ENCODE data around the gene DCLRE1B. TPM values are rescaled to one million over a fixed set of nuclear protein-coding genes. Genes with fewer than 3 reads are reported as not detected.

Gene DCLRE1B
- total and polyA plus RNA-seq, 9 of the 15 experiments (the other 6 are each of a cell fraction or from before 2014, with no cell fraction given) = 10.6 to 28.8 (median 17.2) TPM

- TF ChIP-seq MCM2 (IDR thresholded peaks at IDR 0.05; ENCODE audit: low read depth) (no peak), SIX5 (IDR thresholded peaks at IDR 0.05; ENCODE audit: borderline replicate concordance in 1 of 2, insufficient read depth in 1 of 2, low read depth in 1 of 2, low read length in 2 of 2) (no peak), NFE2L1 (tag; IDR thresholded peaks at IDR 0.05; ENCODE audit: borderline replicate concordance, low read depth) (no peak), MCM3 (IDR thresholded peaks at IDR 0.05) (no peak), BRCA1 (IDR thresholded peaks at IDR 0.05) (no peak), BRCA1 (CRISPR knock-in tag; IDR thresholded peaks at IDR 0.05) (no peak), E2F4 (CRISPR knock-in tag; IDR thresholded peaks at IDR 0.05; ENCODE audit: low read depth) (no peak), KLF16 (IDR thresholded peaks at IDR 0.05) (no peak), SLC30A9 (CRISPR knock-in tag; IDR thresholded peaks at IDR 0.05) (no peak), ZNF780A (CRISPR knock-in tag; IDR thresholded peaks at IDR 0.05) (no peak), SETDB1 (IDR thresholded peaks at IDR 0.05; ENCODE audit: low read length) (no peak)
- TF ChIP-seq, protein P1, sequence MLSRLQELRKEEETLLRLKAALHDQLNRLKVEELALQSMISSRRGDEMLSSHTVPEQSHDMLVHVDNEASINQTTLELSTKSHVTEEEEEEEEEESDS (CRISPR knock-in tag; IDR thresholded peaks at IDR 0.05) = no peak
- TF ChIP-seq, protein P2, sequence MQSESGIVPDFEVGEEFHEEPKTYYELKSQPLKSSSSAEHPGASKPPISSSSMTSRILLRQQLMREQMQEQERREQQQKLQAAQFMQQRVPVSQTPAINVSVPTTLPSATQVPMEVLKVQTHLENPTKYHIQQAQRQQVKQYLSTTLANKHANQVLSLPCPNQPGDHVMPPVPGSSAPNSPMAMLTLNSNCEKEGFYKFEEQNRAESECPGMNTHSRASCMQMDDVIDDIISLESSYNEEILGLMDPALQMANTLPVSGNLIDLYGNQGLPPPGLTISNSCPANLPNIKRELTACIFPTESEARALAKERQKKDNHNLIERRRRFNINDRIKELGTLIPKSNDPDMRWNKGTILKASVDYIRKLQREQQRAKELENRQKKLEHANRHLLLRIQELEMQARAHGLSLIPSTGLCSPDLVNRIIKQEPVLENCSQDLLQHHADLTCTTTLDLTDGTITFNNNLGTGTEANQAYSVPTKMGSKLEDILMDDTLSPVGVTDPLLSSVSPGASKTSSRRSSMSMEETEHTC (IDR thresholded peaks at IDR 0.05) = no peak; the same call in 1 of the 2 replicates
- TF ChIP-seq, protein P3, sequence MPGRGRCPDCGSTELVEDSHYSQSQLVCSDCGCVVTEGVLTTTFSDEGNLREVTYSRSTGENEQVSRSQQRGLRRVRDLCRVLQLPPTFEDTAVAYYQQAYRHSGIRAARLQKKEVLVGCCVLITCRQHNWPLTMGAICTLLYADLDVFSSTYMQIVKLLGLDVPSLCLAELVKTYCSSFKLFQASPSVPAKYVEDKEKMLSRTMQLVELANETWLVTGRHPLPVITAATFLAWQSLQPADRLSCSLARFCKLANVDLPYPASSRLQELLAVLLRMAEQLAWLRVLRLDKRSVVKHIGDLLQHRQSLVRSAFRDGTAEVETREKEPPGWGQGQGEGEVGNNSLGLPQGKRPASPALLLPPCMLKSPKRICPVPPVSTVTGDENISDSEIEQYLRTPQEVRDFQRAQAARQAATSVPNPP (IDR thresholded peaks at IDR 0.05; ENCODE audit: borderline replicate concordance, insufficient read depth, insufficient read length) = no peak
- TF ChIP-seq, protein P4, sequence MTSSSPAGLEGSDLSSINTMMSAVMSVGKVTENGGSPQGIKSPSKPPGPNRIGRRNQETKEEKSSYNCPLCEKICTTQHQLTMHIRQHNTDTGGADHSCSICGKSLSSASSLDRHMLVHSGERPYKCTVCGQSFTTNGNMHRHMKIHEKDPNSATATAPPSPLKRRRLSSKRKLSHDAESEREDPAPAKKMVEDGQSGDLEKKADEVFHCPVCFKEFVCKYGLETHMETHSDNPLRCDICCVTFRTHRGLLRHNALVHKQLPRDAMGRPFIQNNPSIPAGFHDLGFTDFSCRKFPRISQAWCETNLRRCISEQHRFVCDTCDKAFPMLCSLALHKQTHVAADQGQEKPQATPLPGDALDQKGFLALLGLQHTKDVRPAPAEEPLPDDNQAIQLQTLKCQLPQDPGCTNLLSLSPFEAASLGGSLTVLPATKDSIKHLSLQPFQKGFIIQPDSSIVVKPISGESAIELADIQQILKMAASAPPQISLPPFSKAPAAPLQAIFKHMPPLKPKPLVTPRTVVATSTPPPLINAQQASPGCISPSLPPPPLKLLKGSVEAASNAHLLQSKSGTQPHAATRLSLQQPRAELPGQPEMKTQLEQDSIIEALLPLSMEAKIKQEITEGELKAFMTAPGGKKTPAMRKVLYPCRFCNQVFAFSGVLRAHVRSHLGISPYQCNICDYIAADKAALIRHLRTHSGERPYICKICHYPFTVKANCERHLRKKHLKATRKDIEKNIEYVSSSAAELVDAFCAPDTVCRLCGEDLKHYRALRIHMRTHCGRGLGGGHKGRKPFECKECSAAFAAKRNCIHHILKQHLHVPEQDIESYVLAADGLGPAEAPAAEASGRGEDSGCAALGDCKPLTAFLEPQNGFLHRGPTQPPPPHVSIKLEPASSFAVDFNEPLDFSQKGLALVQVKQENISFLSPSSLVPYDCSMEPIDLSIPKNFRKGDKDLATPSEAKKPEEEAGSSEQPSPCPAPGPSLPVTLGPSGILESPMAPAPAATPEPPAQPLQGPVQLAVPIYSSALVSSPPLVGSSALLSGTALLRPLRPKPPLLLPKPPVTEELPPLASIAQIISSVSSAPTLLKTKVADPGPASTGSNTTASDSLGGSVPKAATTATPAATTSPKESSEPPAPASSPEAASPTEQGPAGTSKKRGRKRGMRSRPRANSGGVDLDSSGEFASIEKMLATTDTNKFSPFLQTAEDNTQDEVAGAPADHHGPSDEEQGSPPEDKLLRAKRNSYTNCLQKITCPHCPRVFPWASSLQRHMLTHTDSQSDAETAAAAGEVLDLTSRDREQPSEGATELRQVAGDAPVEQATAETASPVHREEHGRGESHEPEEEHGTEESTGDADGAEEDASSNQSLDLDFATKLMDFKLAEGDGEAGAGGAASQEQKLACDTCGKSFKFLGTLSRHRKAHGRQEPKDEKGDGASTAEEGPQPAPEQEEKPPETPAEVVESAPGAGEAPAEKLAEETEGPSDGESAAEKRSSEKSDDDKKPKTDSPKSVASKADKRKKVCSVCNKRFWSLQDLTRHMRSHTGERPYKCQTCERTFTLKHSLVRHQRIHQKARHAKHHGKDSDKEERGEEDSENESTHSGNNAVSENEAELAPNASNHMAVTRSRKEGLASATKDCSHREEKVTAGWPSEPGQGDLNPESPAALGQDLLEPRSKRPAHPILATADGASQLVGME (CRISPR knock-in tag; IDR thresholded peaks at IDR 0.05) = no peak
- TF ChIP-seq, protein P5, sequence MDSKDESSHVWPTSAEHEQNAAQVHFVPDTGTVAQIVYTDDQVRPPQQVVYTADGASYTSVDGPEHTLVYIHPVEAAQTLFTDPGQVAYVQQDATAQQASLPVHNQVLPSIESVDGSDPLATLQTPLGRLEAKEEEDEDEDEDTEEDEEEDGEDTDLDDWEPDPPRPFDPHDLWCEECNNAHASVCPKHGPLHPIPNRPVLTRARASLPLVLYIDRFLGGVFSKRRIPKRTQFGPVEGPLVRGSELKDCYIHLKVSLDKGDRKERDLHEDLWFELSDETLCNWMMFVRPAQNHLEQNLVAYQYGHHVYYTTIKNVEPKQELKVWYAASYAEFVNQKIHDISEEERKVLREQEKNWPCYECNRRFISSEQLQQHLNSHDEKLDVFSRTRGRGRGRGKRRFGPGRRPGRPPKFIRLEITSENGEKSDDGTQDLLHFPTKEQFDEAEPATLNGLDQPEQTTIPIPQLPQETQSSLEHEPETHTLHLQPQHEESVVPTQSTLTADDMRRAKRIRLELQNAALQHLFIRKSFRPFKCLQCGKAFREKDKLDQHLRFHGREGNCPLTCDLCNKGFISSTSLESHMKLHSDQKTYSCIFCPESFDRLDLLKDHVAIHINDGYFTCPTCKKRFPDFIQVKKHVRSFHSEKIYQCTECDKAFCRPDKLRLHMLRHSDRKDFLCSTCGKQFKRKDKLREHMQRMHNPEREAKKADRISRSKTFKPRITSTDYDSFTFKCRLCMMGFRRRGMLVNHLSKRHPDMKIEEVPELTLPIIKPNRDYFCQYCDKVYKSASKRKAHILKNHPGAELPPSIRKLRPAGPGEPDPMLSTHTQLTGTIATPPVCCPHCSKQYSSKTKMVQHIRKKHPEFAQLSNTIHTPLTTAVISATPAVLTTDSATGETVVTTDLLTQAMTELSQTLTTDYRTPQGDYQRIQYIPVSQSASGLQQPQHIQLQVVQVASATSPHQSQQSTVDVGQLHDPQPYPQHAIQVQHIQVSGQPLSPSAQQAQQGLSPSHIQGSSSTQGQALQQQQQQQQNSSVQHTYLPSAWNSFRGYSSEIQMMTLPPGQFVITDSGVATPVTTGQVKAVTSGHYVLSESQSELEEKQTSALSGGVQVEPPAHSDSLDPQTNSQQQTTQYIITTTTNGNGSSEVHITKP (IDR thresholded peaks at IDR 0.05; ENCODE audit: partially characterized antibody) = no peak
These were observed 322 bp downstream of the DCLRE1B start (continued) for GRCh38 chr1:113905435-113905861.

All from K562 (cell line).